Neural cell (in vitro differentiated cells): ENCODE results near the gene POLE3. TPM values are rescaled to one million over a fixed set of nuclear protein-coding genes. Genes with fewer than 3 reads are reported as not detected.

Experiments
- H2AFZ ChIP-seq: fragments of 200-600, 300-800 bp; sonication (generic), shearing (Covaris generic); 2 replicates; pipeline ENCODE4 v1.6.0; 2014; ENCODE audit warnings: low read depth, mild to moderate bottlenecking, antibody characterized with exemption, low read length, moderate library complexity
- H3F3A ChIP-seq: fragments of 200-600 bp; shearing (Covaris generic); 2 replicates; pipeline ENCODE4 v1.6.1; 2016; ENCODE audit warnings: mild to moderate bottlenecking, moderate library complexity, mixed read lengths, antibody characterized with exemption, low read length; ENCODE audit not compliant: insufficient read depth, poor library complexity, severe bottlenecking
- H3K27ac ChIP-seq: fragments of 200-600, 300-800 bp; sonication (generic), shearing (Covaris generic); 2 replicates; pipeline ENCODE4 v1.5.1; 2014; ENCODE audit warnings: mild to moderate bottlenecking, low read length, moderate library complexity
- H3K27me3 ChIP-seq: fragments of 300-800, 200-600 bp; sonication (generic), shearing (Covaris generic); 2 replicates; pipeline ENCODE4 v1.6.0; 2014; ENCODE audit warnings: mild to moderate bottlenecking, low read depth, low read length, moderate library complexity; ENCODE audit not compliant: insufficient read depth
- H3K36me3 ChIP-seq: fragments of 300-800, 200-600 bp; sonication (generic), shearing (Covaris generic); 2 replicates; pipeline ENCODE4 v1.5.1; 2014; ENCODE audit warnings: mild to moderate bottlenecking, antibody characterized with exemption, low read length, moderate library complexity; ENCODE audit not compliant: insufficient read depth
- H3K4me2 ChIP-seq: fragments of 300-800, 200-600 bp; sonication (generic), shearing (Covaris generic); 2 replicates; pipeline ENCODE4 v1.6.0; 2014; ENCODE audit warnings: mild to moderate bottlenecking, low read length
- H3K4me3 ChIP-seq: fragments of 300-800, 200-600 bp; sonication (generic), shearing (Covaris generic); 2 replicates; pipeline ENCODE4 v1.5.1; 2014; ENCODE audit warnings: mild to moderate bottlenecking, low read length, moderate library complexity
- H3K79me2 ChIP-seq: fragments of 200-600 bp; shearing (Covaris generic); replicated peaks from 2 replicates; pipeline ENCODE4 v1.6.0; 2014; ENCODE audit warnings: mild to moderate bottlenecking, low read length, moderate library complexity; ENCODE audit not compliant: insufficient read depth
- H3K9ac ChIP-seq: fragments of 300-800, 200-600 bp; sonication (generic), shearing (Covaris generic); 2 replicates; pipeline ENCODE4 v1.6.1; 2016; ENCODE audit warnings: mild to moderate bottlenecking, low read length, mixed read lengths
- H3K9me2 ChIP-seq: fragments of 200-600 bp; shearing (Covaris generic); 2 replicates; pipeline ENCODE4 v1.6.1; 2016; ENCODE audit warnings: mild to moderate bottlenecking, low read length, mixed read lengths; ENCODE audit not compliant: insufficient read depth
- H3K9me3 ChIP-seq: fragments of 200-600, 300-800 bp; sonication (generic), shearing (Covaris generic); 2 replicates; pipeline ENCODE4 v1.6.1; 2016; ENCODE audit warnings: mild to moderate bottlenecking, mixed run types, low read length, moderate library complexity, mixed read lengths
- H4K20me1 ChIP-seq: fragments of 200-600 bp; shearing (Covaris generic); 2 replicates; pipeline ENCODE4 v1.6.1; 2016; ENCODE audit warnings: mild to moderate bottlenecking, mixed run types; ENCODE audit not compliant: insufficient read depth
- CTCF ChIP-seq: fragments of 450-650 bp; IDR thresholded peaks from 2 replicates; pipeline ENCODE4 v1.5.1; 2014; ENCODE audit warnings: antibody characterized with exemption, mild to moderate bottlenecking, moderate library complexity; ENCODE audit not compliant: poor library complexity, severe bottlenecking
- EP300 ChIP-seq: fragments of 450-650 bp; conservative IDR thresholded peaks from 2 replicates; pipeline ENCODE4 v1.6.1; 2014; ENCODE audit warnings: antibody characterized with exemption, mild to moderate bottlenecking, moderate library complexity; ENCODE audit not compliant: poor library complexity, severe bottlenecking
- EZH2 ChIP-seq: fragments of 200-600, 300-800 bp; shearing (Covaris generic), sonication (generic); IDR thresholded peaks from 2 replicates; pipeline ENCODE4 v1.6.1; 2014; ENCODE audit warnings: antibody characterized with exemption, low read length, borderline replicate concordance, mild to moderate bottlenecking; ENCODE audit not compliant: insufficient read depth, poor library complexity, severe bottlenecking
- MXI1 ChIP-seq: fragments of 450-650 bp; conservative IDR thresholded peaks from 2 replicates; pipeline ENCODE4 v1.6.1; 2014; ENCODE audit warnings: antibody characterized with exemption, mild to moderate bottlenecking; ENCODE audit not compliant: poor library complexity, severe bottlenecking
- POLR2AphosphoS5 ChIP-seq: IDR thresholded peaks from 2 replicates; pipeline ENCODE4 v1.6.1; 2012
- RAD21 ChIP-seq: fragments of 450-650 bp; conservative IDR thresholded peaks from 2 replicates; pipeline ENCODE4 v1.6.1; 2014; ENCODE audit warnings: antibody characterized with exemption, mild to moderate bottlenecking, moderate library complexity
- REST ChIP-seq: IDR thresholded peaks from 2 replicates; pipeline ENCODE4 v1.6.1; 2012; ENCODE audit warnings: borderline replicate concordance
- SMC3 ChIP-seq: fragments of 450-650 bp; conservative IDR thresholded peaks from 2 replicates; pipeline ENCODE4 v1.6.1; 2014; ENCODE audit warnings: antibody characterized with exemption, mild to moderate bottlenecking, moderate library complexity; ENCODE audit not compliant: poor library complexity
- TAF1 ChIP-seq: IDR thresholded peaks from 2 replicates; pipeline ENCODE4 v1.6.1; 2012; ENCODE audit warnings: low read depth
- polyA plus RNA-seq: library from polyadenylated mRNA; depleted of rRNA; stranded (reverse); fragments of >200 nt; gene quantifications from 2 replicates; pipeline ENCODE4 v1.2.3, GENCODE V29; 2014

Gene POLE3
- polyA plus RNA-seq, 1 donor from 2014 or later, result 99.8 TPM

- no peak for TF ChIP-seq MXI1
- no peak for TF ChIP-seq EZH2
- no peak for TF ChIP-seq SMC3
- TF ChIP-seq EP300, result no peak
- no peak for TF ChIP-seq POLR2AphosphoS5
- TF ChIP-seq RAD21, result no peak
- TF ChIP-seq REST, result no peak
- no peak for TF ChIP-seq CTCF
- H4K20me1 ChIP-seq, result no peaks in the 10 kb centered on the region
- H3K79me2 ChIP-seq, result no peaks in the 10 kb centered on the region
- H3K9me3 ChIP-seq, result no peaks in the 10 kb centered on the region
- H3K4me3 ChIP-seq, result peak overlapping the region; percentile 85
- no peak overlapping the region for H3K27ac ChIP-seq
- no peaks in the 10 kb centered on the region for H3F3A ChIP-seq
- H3K9me2 ChIP-seq, result no peaks in the 10 kb centered on the region
- no peak overlapping the region for H2AFZ ChIP-seq
- no peak overlapping the region for H3K4me2 ChIP-seq
- H3K27me3 ChIP-seq, result no peaks in the 10 kb centered on the region
- no peaks in the 10 kb centered on the region for H3K36me3 ChIP-seq
- no peak overlapping the region for H3K9ac ChIP-seq
These were observed 35.1 kb downstream of the POLE3 start for GRCh38 chr9:113375057-113376023.

- no peaks in the 10 kb centered on the region for H3K79me2 ChIP-seq
- H3K9ac ChIP-seq, result no peak overlapping the region
- H3K4me2 ChIP-seq, result no peak overlapping the region
- no peaks in the 10 kb centered on the region for H3K27me3 ChIP-seq
- H3K27ac ChIP-seq, result no peak overlapping the region
- no peak overlapping the region for H2AFZ ChIP-seq
- H3K36me3 ChIP-seq, result no peaks in the 10 kb centered on the region
- TF ChIP-seq TAF1, result no peak
- no peak for TF ChIP-seq RAD21
- TF ChIP-seq MXI1, result no peak
- no peak for TF ChIP-seq SMC3
- no peaks in the 10 kb centered on the region for H3F3A ChIP-seq
- no peaks in the 10 kb centered on the region for H4K20me1 ChIP-seq
- no peaks in the 10 kb centered on the region for H3K9me2 ChIP-seq
- no peak overlapping the region for H3K4me3 ChIP-seq
- H3K9me3 ChIP-seq, result no peaks in the 10 kb centered on the region
These were observed 36.6 kb downstream of the POLE3 start for GRCh38 chr9:113373676-113374392.
